ENCODE results near the gene PA2G4. TPM values are rescaled to one million over a fixed set of nuclear protein-coding genes. Genes with fewer than 3 reads are reported as not detected.

PA2G4 gene
- total and polyA plus RNA-seq, 10 of the 15 experiments (the other 5 are each of a cell fraction or from before 2014, with no cell fraction given) = 148 to 514 (median 406) TPM

DNA sequence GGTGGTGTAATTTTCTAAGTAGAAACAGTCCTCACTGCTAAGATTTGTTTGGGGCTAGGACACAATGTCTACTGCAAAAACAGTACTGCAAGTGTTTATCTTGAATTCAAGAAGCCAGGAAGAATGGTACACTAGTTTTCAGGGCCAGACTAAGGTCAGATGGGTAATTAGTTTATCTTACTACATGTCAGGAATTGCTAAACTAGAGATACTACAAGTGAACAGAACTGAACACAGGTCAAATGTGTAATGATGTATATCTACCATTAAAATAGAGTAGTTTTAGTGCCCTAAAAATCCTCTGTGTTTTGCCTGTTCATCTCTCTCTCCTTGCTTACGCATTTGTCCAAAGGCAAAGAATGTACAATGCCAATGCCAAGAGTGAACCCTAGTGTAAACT lies 9.7 kb downstream of the PA2G4 start:
- FAIRE-seq (no peak), DNase-seq (ENCODE audit: low read depth, low spot score) (no peak), ATAC-seq (no peak)
- TF ChIP-seq TARDBP (IDR thresholded peaks at IDR 0.05; ENCODE audit: borderline replicate concordance) (no peak), POLR2AphosphoS5 (IDR thresholded peaks at IDR 0.05; ENCODE audit: low read length) (0 out of 2 replicates have a peak, but pooled peaks have one; percentile 14)
- no TSS peak for BruUV-seq (replicated peaks)
- no peak overlapping the region for H3K27ac ChIP-seq (ENCODE audit: control insufficient read depth, insufficient read depth)
- no peak overlapping the region for H3K4me3 ChIP-seq
- no peaks in the 10 kb centered on the region for H3K27me3 ChIP-seq (replicated peaks in 1 of 2; ENCODE audit: control insufficient read depth in 2 of 2, insufficient read depth in 2 of 2, low read length in 1 of 2)
- SMC1A ChIA-PET (ENCODE audit: uncharacterized antibody, unreplicated experiment) = interaction anchor here (0.7 kb wide), 1 partner anchor 375 kb away, joined by 3 read pairs; no protein-coding TSS in a partner anchor
- H3K4me2 ChIP-seq (ENCODE audit: control insufficient read depth, insufficient read depth) = no peak overlapping the region
- peaks cover 14 to 21% of the 10 kb centered on the region in 2 experiments for H3K36me3 ChIP-seq (ENCODE audit: control insufficient read depth in 2 of 2, insufficient read depth in 2 of 2, low read length in 1 of 2)
- no peaks in the 10 kb centered on the region for H3K9me3 ChIP-seq (replicated peaks; ENCODE audit: control insufficient read depth, insufficient read depth, low read length)
- H3K9ac ChIP-seq (ENCODE audit: control insufficient read depth, insufficient read depth, low read length) = no peak overlapping the region
- CTCF ChIA-PET = no interaction called here
- WGBS (ENCODE audit: insufficient coverage, insufficient replicate concordance, low lambda C conversion rate, missing lambda C conversion rate) = 100% methylated on average over 1 of the region's 1 CpG
- in situ Hi-C loops (cut with MboI) (no loop called here), intact Hi-C loops (cut with micrococcal nuclease; ENCODE audit: unreplicated experiment) (no loop called here)
- H3K79me2 ChIP-seq (ENCODE audit: control insufficient read depth, insufficient read depth, low read length) = peaks cover 22% of the 10 kb centered on the region
- H3K4me1 ChIP-seq (ENCODE audit: control insufficient read depth, insufficient read depth, low read length) = peaks cover 6% of the 10 kb centered on the region
- RAD21 ChIA-PET (ENCODE audit: unreplicated experiment) = no interaction called here
- H4K20me1 ChIP-seq (ENCODE audit: control insufficient read depth, insufficient read depth) = no peaks in the 10 kb centered on the region
- H2AFZ ChIP-seq (ENCODE audit: control insufficient read depth, low read depth, low read length) = no peak overlapping the region
- POLR2A ChIA-PET = interaction anchor here (0.6 kb wide), 1 partner anchor 556 kb away, joined by 3 read pairs; no protein-coding TSS in a partner anchor

DNA sequence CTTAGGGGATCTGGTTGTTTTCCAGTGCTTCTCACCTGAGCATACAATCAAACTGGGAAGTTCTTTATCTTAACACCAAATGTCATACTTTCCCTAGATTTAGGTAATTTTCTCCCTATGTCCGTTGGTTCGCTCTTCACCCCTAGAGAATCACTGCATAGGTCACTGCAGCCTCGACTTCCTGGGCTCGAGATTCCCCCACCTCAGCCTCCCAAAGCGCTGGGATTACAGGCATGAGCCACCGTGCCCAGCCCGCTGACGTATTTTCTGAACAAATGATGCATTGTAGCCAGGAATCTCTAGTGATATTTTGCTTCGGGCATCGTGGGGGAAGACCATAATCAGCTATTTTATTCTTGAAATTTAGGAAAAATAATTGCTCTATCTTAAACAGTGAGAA lies 11.0 kb downstream of the PA2G4 start:
- no peak for TF ChIP-seq SPI1 (IDR thresholded peaks at IDR 0.05; ENCODE audit: borderline replicate concordance, insufficient read depth, low read depth, low read length)
- TF ChIP-seq, protein P1, sequence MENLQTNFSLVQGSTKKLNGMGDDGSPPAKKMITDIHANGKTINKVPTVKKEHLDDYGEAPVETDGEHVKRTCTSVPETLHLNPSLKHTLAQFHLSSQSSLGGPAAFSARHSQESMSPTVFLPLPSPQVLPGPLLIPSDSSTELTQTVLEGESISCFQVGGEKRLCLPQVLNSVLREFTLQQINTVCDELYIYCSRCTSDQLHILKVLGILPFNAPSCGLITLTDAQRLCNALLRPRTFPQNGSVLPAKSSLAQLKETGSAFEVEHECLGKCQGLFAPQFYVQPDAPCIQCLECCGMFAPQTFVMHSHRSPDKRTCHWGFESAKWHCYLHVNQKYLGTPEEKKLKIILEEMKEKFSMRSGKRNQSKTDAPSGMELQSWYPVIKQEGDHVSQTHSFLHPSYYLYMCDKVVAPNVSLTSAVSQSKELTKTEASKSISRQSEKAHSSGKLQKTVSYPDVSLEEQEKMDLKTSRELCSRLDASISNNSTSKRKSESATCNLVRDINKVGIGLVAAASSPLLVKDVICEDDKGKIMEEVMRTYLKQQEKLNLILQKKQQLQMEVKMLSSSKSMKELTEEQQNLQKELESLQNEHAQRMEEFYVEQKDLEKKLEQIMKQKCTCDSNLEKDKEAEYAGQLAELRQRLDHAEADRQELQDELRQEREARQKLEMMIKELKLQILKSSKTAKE (IDR thresholded peaks at IDR 0.05; ENCODE audit: low read depth, poor library complexity, severe bottlenecking) = no peak
- Histone ChIP-seq H3K4me2 (ENCODE audit: control insufficient read depth, insufficient read depth) (peak overlapping the region; percentile 36), H3K9me3 (replicated peaks; ENCODE audit: control insufficient read depth, insufficient read depth, low read length) (no peaks in the 10 kb centered on the region), H3K36me3 (ENCODE audit: control insufficient read depth in 2 of 2, insufficient read depth in 2 of 2, low read length in 1 of 2) (peaks cover 10 to 12% of the 10 kb centered on the region in 2 experiments), H3K9ac (ENCODE audit: control insufficient read depth, insufficient read depth, low read length) (peak overlapping the region; percentile 75), H3K4me3 (peak overlapping the region; percentile 90; the same call in 1 of the 2 replicates), H3K79me2 (ENCODE audit: control insufficient read depth, insufficient read depth, low read length) (peaks cover 28% of the 10 kb centered on the region), H3K4me1 (ENCODE audit: control insufficient read depth, insufficient read depth, low read length) (peaks cover 15% of the 10 kb centered on the region), H3K27ac (ENCODE audit: control insufficient read depth, insufficient read depth) (peak overlapping the region; percentile 79), H4K20me1 (ENCODE audit: control insufficient read depth, insufficient read depth) (no peaks in the 10 kb centered on the region), H2AFZ (ENCODE audit: control insufficient read depth, low read depth, low read length) (peak overlapping the region; percentile 99), H3K27me3 (replicated peaks in 1 of 2; ENCODE audit: control insufficient read depth in 2 of 2, insufficient read depth in 2 of 2, low read length in 1 of 2) (no peaks in the 10 kb centered on the region)
- FAIRE-seq (no peak), DNase-seq (ENCODE audit: low read depth, low spot score) (no peak), ATAC-seq (no peak)
- CTCF ChIA-PET = interaction anchor here (0.7 to 2.9 kb wide), 2 partner anchors 11 to 338 kb away, joined by 3 to 25 read pairs; partner anchors contain the start of gene PA2G4
- in situ Hi-C loops (cut with MboI) = no loop called here
- RAD21 ChIA-PET (ENCODE audit: unreplicated experiment) = interaction anchor here (1.0 to 1.5 kb wide), 3 partner anchors 10 to 118 kb away, joined by 3 to 4 read pairs (median 4); partner anchors contain the start of genes SMARCC2 and SUOX
- SMC1A ChIA-PET (ENCODE audit: uncharacterized antibody, unreplicated experiment) = interaction anchor here (0.7 to 1.2 kb wide), 5 partner anchors 8 to 233 kb away, joined by 3 to 7 read pairs (median 3); partner anchors contain the start of gene PA2G4
- 38% methylated on average over 10 of the region's 10 CpGs for WGBS (ENCODE audit: insufficient coverage, insufficient replicate concordance, low lambda C conversion rate, missing lambda C conversion rate)
- POLR2A ChIA-PET = interaction anchor here (0.5 to 5.5 kb wide), 5 partner anchors 9 to 323 kb away, joined by 3 to 95 read pairs (median 4); partner anchors contain the start of genes PA2G4, RAB5B and RNF41
- intact Hi-C loops (cut with micrococcal nuclease; ENCODE audit: unreplicated experiment) = loop anchor here (5.0 kb wide), 7 partner anchors 37 to 572 kb away; partner anchors contain the start of genes CNPY2, DNAJC14, MYL6B and PTGES3
- BruUV-seq (replicated peaks) = no TSS peak
